ENCODE measurements around the gene EFR3B. TPM values are rescaled to one million over a fixed set of nuclear protein-coding genes. Genes with fewer than 3 reads are reported as not detected.

The EFR3B gene
- total and polyA plus RNA-seq, 2 of the 13 experiments (the other 11 are each of a cell fraction or from before 2014, with no cell fraction given) = 0.42 TPM

- TF ChIP-seq ARID5B (CRISPR knock-in tag; IDR thresholded peaks at IDR 0.05) (no peak), ZNF143 (CRISPR knock-in tag; IDR thresholded peaks at IDR 0.05) (no peak), SSRP1 (CRISPR knock-in tag; IDR thresholded peaks at IDR 0.05) (no peak), HNRNPL (IDR thresholded peaks at IDR 0.05; ENCODE audit: low read depth, low read length) (no peak), ZNF512 (CRISPR knock-in tag; IDR thresholded peaks at IDR 0.05) (no peak), ASH2L (IDR thresholded peaks at IDR 0.05; ENCODE audit: insufficient read length, low read depth, low read length) (no peak), STAT6 (CRISPR knock-in tag; IDR thresholded peaks at IDR 0.05; ENCODE audit: borderline replicate concordance) (no peak), SP140L (CRISPR knock-in tag; IDR thresholded peaks at IDR 0.05; ENCODE audit: borderline replicate concordance) (no peak), GATAD1 (CRISPR knock-in tag; IDR thresholded peaks at IDR 0.05) (no peak)
Measured at GRCh38 chr2:25159949-25160348, 118.1 kb downstream of the EFR3B start (continued).
